GM12878 (cell line): Measurements from ENCODE around the gene RASGEF1B. TPM values are rescaled to one million over a fixed set of nuclear protein-coding genes. Genes with fewer than 3 reads are reported as not detected.
A peak's percentile ranks its signal among the peaks of the same experiment; 100 is the strongest.

Experiments
- BCL11A ChIP-seq: IDR thresholded peaks from 2 replicates; pipeline ENCODE4 v1.6.1; 2011; ENCODE audit warnings: low read depth, low read length
- BMI1 ChIP-seq: fragments of 450-650 bp; IDR thresholded peaks from 2 replicates; pipeline ENCODE4 v1.6.1; 2016; ENCODE audit warnings: mild to moderate bottlenecking, moderate library complexity, borderline replicate concordance
- CBFB ChIP-seq: IDR thresholded peaks from 2 replicates; pipeline ENCODE4 v1.6.1; 2016; ENCODE audit warnings: antibody characterized with exemption, low read depth
- CBX3 ChIP-seq: fragments of 200-600 bp; sonication (generic); IDR thresholded peaks from 2 replicates; pipeline ENCODE4 v1.6.1; 2016; ENCODE audit warnings: low read depth, borderline replicate concordance
- CBX5 ChIP-seq: sonication (generic); IDR thresholded peaks from 2 replicates; pipeline ENCODE4 v1.6.1; 2016; ENCODE audit warnings: low read depth, moderate library complexity, mild to moderate bottlenecking, inconsistent platforms
- CHD2 ChIP-seq: IDR thresholded peaks from 2 replicates; pipeline ENCODE4 v1.6.1; 2011; ENCODE audit warnings: low read depth, low read length, improper control_type of control experiment, borderline replicate concordance
- EED ChIP-seq: sonication (generic); IDR thresholded peaks from 2 replicates; pipeline ENCODE4 v1.6.1; 2016; ENCODE audit warnings: antibody characterized with exemption, low read depth
- FOS ChIP-seq: IDR thresholded peaks from 3 replicates; pipeline ENCODE4 v1.6.1; 2011; ENCODE audit warnings: borderline replicate concordance; ENCODE audit not compliant: insufficient read length; ENCODE audit errors: extremely low read depth
- HDGF ChIP-seq: fragments of 450-650 bp; IDR thresholded peaks from 2 replicates; pipeline ENCODE4 v1.6.1; 2016; ENCODE audit warnings: antibody characterized with exemption
- IKZF1 ChIP-seq: fragments of 450-650 bp; conservative IDR thresholded peaks from 2 replicates; pipeline ENCODE4 v1.6.1; 2017; ENCODE audit warnings: antibody characterized with exemption, mild to moderate bottlenecking
- KAT2A ChIP-seq: conservative IDR thresholded peaks from 2 replicates; pipeline ENCODE4 v1.6.1; 2011; ENCODE audit warnings: low read depth, low read length; ENCODE audit not compliant: control insufficient read depth
- NBN ChIP-seq: fragments of 450-650 bp; IDR thresholded peaks from 2 replicates; pipeline ENCODE4 v1.6.1; 2016
- NFYA ChIP-seq: IDR thresholded peaks from 2 replicates; pipeline ENCODE4 v1.6.1; 2011; ENCODE audit warnings: low read depth, mild to moderate bottlenecking, low read length, improper control_type of control experiment, borderline replicate concordance
- PAX5 ChIP-seq: IDR thresholded peaks from 2 replicates; pipeline ENCODE4 v1.6.1; 2011; ENCODE audit warnings: low read depth, low read length, borderline replicate concordance
- PAX8 ChIP-seq: fragments of 450-650 bp; IDR thresholded peaks from 2 replicates; pipeline ENCODE4 v1.6.1; 2017; ENCODE audit warnings: mild to moderate bottlenecking, moderate library complexity
- POLR2AphosphoS2 ChIP-seq: IDR thresholded peaks from 2 replicates; pipeline ENCODE4 v1.6.1; 2011; ENCODE audit warnings: low read depth, mild to moderate bottlenecking, low read length, improper control_type of control experiment, moderate library complexity
- RBBP5 ChIP-seq: fragments of 200-600 bp; sonication (generic); conservative IDR thresholded peaks from 2 replicates; pipeline ENCODE4 v1.6.1; 2016
- SIX5 ChIP-seq: IDR thresholded peaks from 2 replicates; pipeline ENCODE4 v1.6.1; 2011; ENCODE audit warnings: mild to moderate bottlenecking, low read depth, low read length, moderate library complexity; ENCODE audit not compliant: severe bottlenecking
- SMC3 ChIP-seq: IDR thresholded peaks from 2 replicates; pipeline ENCODE4 v1.6.1; 2011; ENCODE audit warnings: low read length, improper control_type of control experiment, borderline replicate concordance
- SREBF1 ChIP-seq: IDR thresholded peaks from 2 replicates; pipeline ENCODE4 v1.6.1; 2012; ENCODE audit warnings: mild to moderate bottlenecking, low read length
- SUPT20H ChIP-seq: IDR thresholded peaks from 2 replicates; pipeline ENCODE4 v1.6.1; 2011; ENCODE audit warnings: low read depth, mild to moderate bottlenecking, low read length, moderate library complexity, borderline replicate concordance; ENCODE audit not compliant: control insufficient read depth
- ZNF24 ChIP-seq: fragments of 450-650 bp; IDR thresholded peaks from 2 replicates; pipeline ENCODE4 v1.6.1; 2017; ENCODE audit warnings: antibody characterized with exemption, mild to moderate bottlenecking
- polyA plus RNA-seq, 11 experiments: library from polyadenylated mRNA; depleted of rRNA in 4 of 11; unstranded in 6 of 11; stranded (reverse) in 5 of 11; fragments of >200 nt; fragmentation: Nextera tagmentation in 4 of 11; fragmentation: Illumina TruSeq in 1 of 11; extraction: Ambion mirVana in 4 of 11; extraction: Trizol in 1 of 11; gene quantifications; 1 replicate in 1 of 11; 2 replicates in 10 of 11; pipeline versions ENCODE4 v1.2.1 to v1.2.3, GENCODE V29; 2011 to 2016; ENCODE audit warnings: inconsistent platforms in 2 of 11, missing spikeins in 2 of 11, low read depth in 1 of 11
- total RNA-seq, 4 experiments: library from RNA; depleted of rRNA in 3 of 4; stranded (reverse); fragments of >200 nt in 3 of 4; fragmentation: Illumina TruSeq in 1 of 4; extraction: Trizol in 1 of 4; gene quantifications; 2 replicates each; pipeline versions ENCODE4 v1.2.1 to v1.2.3, GENCODE V29; 2013 to 2021
- TF ChIP-seq, protein P1 (sequence below): IDR thresholded peaks from 2 replicates; pipeline ENCODE4 v1.6.1; 2012; ENCODE audit warnings: low read length, inconsistent platforms
- TF ChIP-seq, protein P2 (sequence below), 3 experiments: IDR thresholded peaks in 2 of 3; conservative IDR thresholded peaks in 1 of 3; 2 replicates each; pipeline ENCODE4 v1.5.1; 2011; ENCODE audit warnings: low read depth in 3 of 3, low read length in 3 of 3, mild to moderate bottlenecking in 3 of 3, control low read depth in 2 of 3, moderate library complexity in 2 of 3, inconsistent platforms in 1 of 3, mixed read lengths in 1 of 3; ENCODE audit not compliant: control insufficient read depth in 2 of 3, insufficient read depth in 1 of 3; ENCODE audit errors: extremely low read depth in 1 of 3
- TF ChIP-seq, protein P3 (sequence below): fragments of 150-350 bp; IDR thresholded peaks from 2 replicates; pipeline ENCODE4 v1.6.1; 2014; ENCODE audit warnings: mild to moderate bottlenecking, low read depth, low read length
- TF ChIP-seq, protein P4 (sequence below): IDR thresholded peaks from 2 replicates; pipeline ENCODE4 v1.6.1; 2011; ENCODE audit warnings: low read depth, low read length, improper control_type of control experiment, borderline replicate concordance
- TF ChIP-seq, protein P5 (sequence below): IDR thresholded peaks from 2 replicates; pipeline ENCODE4 v1.6.1; 2011; ENCODE audit warnings: borderline replicate concordance, low read depth, mild to moderate bottlenecking, moderate library complexity, low read length; ENCODE audit not compliant: insufficient read depth, poor library complexity, severe bottlenecking

The RASGEF1B gene
- total and polyA plus RNA-seq, 10 of the 15 experiments (the other 5 are each of a cell fraction or from before 2014, with no cell fraction given), result 0.03 to 0.24 (median 0.10) TPM; not detected in 2

DNA sequence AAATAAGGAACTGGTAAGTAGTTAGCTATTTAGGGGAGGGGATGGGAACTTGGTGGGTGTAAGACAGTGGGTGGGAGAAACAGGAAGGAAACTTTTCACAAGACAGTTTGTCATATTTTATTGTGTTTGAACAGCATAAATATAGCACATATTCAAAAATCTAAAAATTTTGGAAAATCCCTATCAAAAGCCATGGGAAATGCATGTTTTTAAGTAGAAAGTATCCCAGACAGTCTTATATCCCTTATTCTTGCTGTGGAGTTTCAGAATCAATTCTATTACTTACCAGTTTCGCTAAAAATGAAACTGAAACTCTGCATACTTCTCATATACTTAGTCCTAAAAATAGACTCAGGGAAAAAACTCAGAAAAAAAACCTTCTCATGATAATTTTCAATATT is 22.3 kb upstream of the RASGEF1B start (continued):
- TF ChIP-seq, protein P1, sequence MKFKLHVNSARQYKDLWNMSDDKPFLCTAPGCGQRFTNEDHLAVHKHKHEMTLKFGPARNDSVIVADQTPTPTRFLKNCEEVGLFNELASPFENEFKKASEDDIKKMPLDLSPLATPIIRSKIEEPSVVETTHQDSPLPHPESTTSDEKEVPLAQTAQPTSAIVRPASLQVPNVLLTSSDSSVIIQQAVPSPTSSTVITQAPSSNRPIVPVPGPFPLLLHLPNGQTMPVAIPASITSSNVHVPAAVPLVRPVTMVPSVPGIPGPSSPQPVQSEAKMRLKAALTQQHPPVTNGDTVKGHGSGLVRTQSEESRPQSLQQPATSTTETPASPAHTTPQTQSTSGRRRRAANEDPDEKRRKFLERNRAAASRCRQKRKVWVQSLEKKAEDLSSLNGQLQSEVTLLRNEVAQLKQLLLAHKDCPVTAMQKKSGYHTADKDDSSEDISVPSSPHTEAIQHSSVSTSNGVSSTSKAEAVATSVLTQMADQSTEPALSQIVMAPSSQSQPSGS, result peak; percentile 32; the same call in 1 of the 2 replicates
- TF ChIP-seq CBX5 (peak; percentile 52; the same call in 1 of the 2 replicates), BMI1 (no peak), ZNF24 (no peak), RBBP5 (no peak), CBFB (no peak), SIX5 (no peak), SUPT20H (no peak), KAT2A (no peak), NFYA (no peak), EED (no peak), FOS (no peak), POLR2AphosphoS2 (no peak), NBN (no peak), IKZF1 (peak; percentile 39), BCL11A (no peak), SMC3 (no peak), PAX8 (no peak), CBX3 (no peak), SREBF1 (no peak), HDGF (no peak), PAX5 (no peak), CHD2 (no peak)
- TF ChIP-seq, protein P2, sequence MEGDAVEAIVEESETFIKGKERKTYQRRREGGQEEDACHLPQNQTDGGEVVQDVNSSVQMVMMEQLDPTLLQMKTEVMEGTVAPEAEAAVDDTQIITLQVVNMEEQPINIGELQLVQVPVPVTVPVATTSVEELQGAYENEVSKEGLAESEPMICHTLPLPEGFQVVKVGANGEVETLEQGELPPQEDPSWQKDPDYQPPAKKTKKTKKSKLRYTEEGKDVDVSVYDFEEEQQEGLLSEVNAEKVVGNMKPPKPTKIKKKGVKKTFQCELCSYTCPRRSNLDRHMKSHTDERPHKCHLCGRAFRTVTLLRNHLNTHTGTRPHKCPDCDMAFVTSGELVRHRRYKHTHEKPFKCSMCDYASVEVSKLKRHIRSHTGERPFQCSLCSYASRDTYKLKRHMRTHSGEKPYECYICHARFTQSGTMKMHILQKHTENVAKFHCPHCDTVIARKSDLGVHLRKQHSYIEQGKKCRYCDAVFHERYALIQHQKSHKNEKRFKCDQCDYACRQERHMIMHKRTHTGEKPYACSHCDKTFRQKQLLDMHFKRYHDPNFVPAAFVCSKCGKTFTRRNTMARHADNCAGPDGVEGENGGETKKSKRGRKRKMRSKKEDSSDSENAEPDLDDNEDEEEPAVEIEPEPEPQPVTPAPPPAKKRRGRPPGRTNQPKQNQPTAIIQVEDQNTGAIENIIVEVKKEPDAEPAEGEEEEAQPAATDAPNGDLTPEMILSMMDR (IDR thresholded peaks at IDR 0.05 in 2 of 3, conservative IDR thresholded peaks at IDR 0.05 in 1 of 3; ENCODE audit: control insufficient read depth in 2 of 3, extremely low read depth in 1 of 3, insufficient read depth in 1 of 3, low read depth in 3 of 3, low read length in 3 of 3), result no peak
- TF ChIP-seq, protein P3, sequence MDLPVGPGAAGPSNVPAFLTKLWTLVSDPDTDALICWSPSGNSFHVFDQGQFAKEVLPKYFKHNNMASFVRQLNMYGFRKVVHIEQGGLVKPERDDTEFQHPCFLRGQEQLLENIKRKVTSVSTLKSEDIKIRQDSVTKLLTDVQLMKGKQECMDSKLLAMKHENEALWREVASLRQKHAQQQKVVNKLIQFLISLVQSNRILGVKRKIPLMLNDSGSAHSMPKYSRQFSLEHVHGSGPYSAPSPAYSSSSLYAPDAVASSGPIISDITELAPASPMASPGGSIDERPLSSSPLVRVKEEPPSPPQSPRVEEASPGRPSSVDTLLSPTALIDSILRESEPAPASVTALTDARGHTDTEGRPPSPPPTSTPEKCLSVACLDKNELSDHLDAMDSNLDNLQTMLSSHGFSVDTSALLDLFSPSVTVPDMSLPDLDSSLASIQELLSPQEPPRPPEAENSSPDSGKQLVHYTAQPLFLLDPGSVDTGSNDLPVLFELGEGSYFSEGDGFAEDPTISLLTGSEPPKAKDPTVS, result no peak
- TF ChIP-seq, protein P4, sequence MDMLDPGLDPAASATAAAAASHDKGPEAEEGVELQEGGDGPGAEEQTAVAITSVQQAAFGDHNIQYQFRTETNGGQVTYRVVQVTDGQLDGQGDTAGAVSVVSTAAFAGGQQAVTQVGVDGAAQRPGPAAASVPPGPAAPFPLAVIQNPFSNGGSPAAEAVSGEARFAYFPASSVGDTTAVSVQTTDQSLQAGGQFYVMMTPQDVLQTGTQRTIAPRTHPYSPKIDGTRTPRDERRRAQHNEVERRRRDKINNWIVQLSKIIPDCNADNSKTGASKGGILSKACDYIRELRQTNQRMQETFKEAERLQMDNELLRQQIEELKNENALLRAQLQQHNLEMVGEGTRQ, result no peak
- TF ChIP-seq, protein P5, sequence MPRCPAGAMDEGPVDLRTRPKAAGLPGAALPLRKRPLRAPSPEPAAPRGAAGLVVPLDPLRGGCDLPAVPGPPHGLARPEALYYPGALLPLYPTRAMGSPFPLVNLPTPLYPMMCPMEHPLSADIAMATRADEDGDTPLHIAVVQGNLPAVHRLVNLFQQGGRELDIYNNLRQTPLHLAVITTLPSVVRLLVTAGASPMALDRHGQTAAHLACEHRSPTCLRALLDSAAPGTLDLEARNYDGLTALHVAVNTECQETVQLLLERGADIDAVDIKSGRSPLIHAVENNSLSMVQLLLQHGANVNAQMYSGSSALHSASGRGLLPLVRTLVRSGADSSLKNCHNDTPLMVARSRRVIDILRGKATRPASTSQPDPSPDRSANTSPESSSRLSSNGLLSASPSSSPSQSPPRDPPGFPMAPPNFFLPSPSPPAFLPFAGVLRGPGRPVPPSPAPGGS, result no peak
